Large intestine (tissue), 3 donors: Measurements from ENCODE around the gene UMAD1. TPM values are rescaled to one million over a fixed set of nuclear protein-coding genes. Genes with fewer than 3 reads are reported as not detected.

ENCODE experiments used
- DNase-seq, 2 donors: peaks; one replicate each; pipeline versions ENCODE4 v3.0.0 to v3.0.0-alpha.2; 2013
- H3K27ac ChIP-seq: one replicate; pipeline ENCODE4 v1.5.1; 2013; ENCODE audit warnings: low read length
- H3K27me3 ChIP-seq: 2 replicates; pipeline ENCODE4 v1.6.1; 2013; ENCODE audit warnings: low read length; ENCODE audit not compliant: control insufficient read depth, insufficient read depth
- H3K36me3 ChIP-seq: 2 replicates; pipeline ENCODE4 v1.6.1; 2013; ENCODE audit warnings: low read length; ENCODE audit not compliant: control insufficient read depth, insufficient read depth
- H3K4me1 ChIP-seq: one replicate; pipeline ENCODE4 v1.6.1; 2013; ENCODE audit warnings: low read length; ENCODE audit not compliant: control insufficient read depth, insufficient read depth
- H3K4me3 ChIP-seq: one replicate; pipeline ENCODE4 v1.5.1; 2013; ENCODE audit warnings: low read length
- H3K9me3 ChIP-seq: one replicate; pipeline ENCODE4 v1.6.1; 2013; ENCODE audit warnings: mild to moderate bottlenecking, low read depth, low read length, moderate library complexity; ENCODE audit not compliant: control insufficient read depth
- WGBS: methylation state at CpG from one replicate; pipeline ENCODE4 v1.1.5; 2013; ENCODE audit warnings: low lambda C conversion rate; ENCODE audit not compliant: insufficient coverage; 5-methylcytosine and 5-hydroxymethylcytosine counted together
- polyA plus RNA-seq: library from polyadenylated mRNA; unstranded; fragments of 120-200 nt; gene quantifications from one replicate; pipeline ENCODE4 v1.2.1, GENCODE V29; 2013

The UMAD1 gene
- polyA plus RNA-seq, 1 donor: 17.5 TPM

GRCh38 chr7:7618410-7618809 is 22.1 kb upstream of the UMAD1 start:
- no CpG with 5 or more reads among the region's 1 CpG for WGBS
- Histone ChIP-seq H3K4me1 (no peaks in the 10 kb centered on the region), H3K4me3 (no peak overlapping the region), H3K27ac (no peak overlapping the region), H3K27me3 (no peaks in the 10 kb centered on the region), H3K36me3 (no peaks in the 10 kb centered on the region), H3K9me3 (no peaks in the 10 kb centered on the region)
- peak; percentile 12 to 57 for DNase-seq

GRCh38 chr7:7620236-7620635 is 20.3 kb upstream of the UMAD1 start:
- Histone ChIP-seq H3K9me3 (no peaks in the 10 kb centered on the region), H3K27ac (no peak overlapping the region), H3K4me1 (no peaks in the 10 kb centered on the region), H3K27me3 (no peaks in the 10 kb centered on the region), H3K4me3 (no peak overlapping the region), H3K36me3 (no peaks in the 10 kb centered on the region)
- WGBS: 89% methylated on average over 1 of the region's 1 CpG
- no peak for DNase-seq

GRCh38 chr7:7620644-7621210 is 19.8 kb upstream of the UMAD1 start:
- no peak for DNase-seq
- Histone ChIP-seq H3K36me3 (no peaks in the 10 kb centered on the region), H3K27ac (no peak overlapping the region), H3K27me3 (no peaks in the 10 kb centered on the region), H3K4me3 (no peak overlapping the region), H3K9me3 (no peaks in the 10 kb centered on the region), H3K4me1 (no peaks in the 10 kb centered on the region)

GRCh38 chr7:7628476-7628875 is 12.1 kb upstream of the UMAD1 start:
- H3K27me3 ChIP-seq: no peaks in the 10 kb centered on the region
- H3K36me3 ChIP-seq: no peaks in the 10 kb centered on the region
- no peaks in the 10 kb centered on the region for H3K9me3 ChIP-seq
- H3K4me3 ChIP-seq: no peak overlapping the region
- H3K4me1 ChIP-seq: no peaks in the 10 kb centered on the region
- no peak overlapping the region for H3K27ac ChIP-seq
- no CpG with 5 or more reads among the region's 1 CpG for WGBS
- DNase-seq: no peak

GRCh38 chr7:7630626-7631329 is 9.8 kb upstream of the UMAD1 start:
- WGBS: 100% methylated on average over 1 of the region's 1 CpG
- Histone ChIP-seq H3K9me3 (no peaks in the 10 kb centered on the region), H3K27ac (no peak overlapping the region), H3K36me3 (no peaks in the 10 kb centered on the region), H3K4me1 (no peaks in the 10 kb centered on the region), H3K4me3 (no peak overlapping the region), H3K27me3 (no peaks in the 10 kb centered on the region)
- no peak for DNase-seq

GRCh38 chr7:7639421-7639820 is 1.1 kb upstream of the UMAD1 start:
- Histone ChIP-seq H3K27ac (peak overlapping the region; percentile 94), H3K9me3 (no peaks in the 10 kb centered on the region), H3K4me3 (peak overlapping the region; percentile 81), H3K27me3 (no peaks in the 10 kb centered on the region), H3K36me3 (no peaks in the 10 kb centered on the region), H3K4me1 (peaks cover 6% of the 10 kb centered on the region)
- DNase-seq: no peak
- whole genome bisulfite sequencing: no CpG with 5 or more reads among the region's 5 CpGs

- peaks cover 6% of the 10 kb centered on the region for H3K4me1 ChIP-seq
- H3K27me3 ChIP-seq: no peaks in the 10 kb centered on the region
- DNase-seq: peak in 1 of 2 donors; percentile 24
- no peaks in the 10 kb centered on the region for H3K9me3 ChIP-seq
- peak overlapping the region; percentile 81 for H3K4me3 ChIP-seq
- WGBS: 0% methylated on average over 1 of the region's 19 CpGs
- peak overlapping the region; percentile 94 for H3K27ac ChIP-seq
- no peaks in the 10 kb centered on the region for H3K36me3 ChIP-seq
These were observed 718 bp upstream of the UMAD1 start for GRCh38 chr7:7639847-7640220.

GRCh38 chr7:7641129-7641663 is 644 bp downstream of the UMAD1 start:
- Histone ChIP-seq H3K4me3 (peak overlapping the region; percentile 81), H3K4me1 (peaks cover 6% of the 10 kb centered on the region), H3K9me3 (peaks cover 3% of the 10 kb centered on the region), H3K36me3 (peaks cover 2% of the 10 kb centered on the region), H3K27ac (peak overlapping the region; percentile 82), H3K27me3 (no peaks in the 10 kb centered on the region)
- no CpG with 5 or more reads among the region's 22 CpGs for WGBS
- DNase-seq: peak in 1 of 2 donors; percentile 7

GRCh38 chr7:7642081-7642480 is 1.5 kb downstream of the UMAD1 start:
- peak overlapping the region; percentile 81 for H3K4me3 ChIP-seq
- WGBS: 41% methylated on average over 4 of the region's 6 CpGs
- peaks cover 2% of the 10 kb centered on the region for H3K36me3 ChIP-seq
- H3K4me1 ChIP-seq: peaks cover 6% of the 10 kb centered on the region
- H3K27me3 ChIP-seq: no peaks in the 10 kb centered on the region
- H3K9me3 ChIP-seq: peaks cover 3% of the 10 kb centered on the region
- H3K27ac ChIP-seq: peak overlapping the region; percentile 19
- DNase-seq: peak; percentile 30 to 68

- Histone ChIP-seq H3K27ac (no peak overlapping the region), H3K9me3 (peaks cover 3% of the 10 kb centered on the region), H3K36me3 (peaks cover 2% of the 10 kb centered on the region), H3K27me3 (no peaks in the 10 kb centered on the region), H3K4me1 (no peaks in the 10 kb centered on the region), H3K4me3 (no peak overlapping the region)
- no peak for DNase-seq
- 100% methylated on average over 1 of the region's 6 CpGs for WGBS
These were observed 7.0 kb downstream of the UMAD1 start for GRCh38 chr7:7647495-7648036.
